HG03175 (cell line): ENCODE measurements around the gene HYLS1.

ENCODE experiments used
- ATAC-seq: cut with Tn5 transposase; IDR thresholded peaks from one replicate; pipeline ENCODE4 v1.9.1; 2021; ENCODE audit warnings: mild to moderate bottlenecking, moderate library complexity; ENCODE audit not compliant: unreplicated experiment

The HYLS1 gene

DNA sequence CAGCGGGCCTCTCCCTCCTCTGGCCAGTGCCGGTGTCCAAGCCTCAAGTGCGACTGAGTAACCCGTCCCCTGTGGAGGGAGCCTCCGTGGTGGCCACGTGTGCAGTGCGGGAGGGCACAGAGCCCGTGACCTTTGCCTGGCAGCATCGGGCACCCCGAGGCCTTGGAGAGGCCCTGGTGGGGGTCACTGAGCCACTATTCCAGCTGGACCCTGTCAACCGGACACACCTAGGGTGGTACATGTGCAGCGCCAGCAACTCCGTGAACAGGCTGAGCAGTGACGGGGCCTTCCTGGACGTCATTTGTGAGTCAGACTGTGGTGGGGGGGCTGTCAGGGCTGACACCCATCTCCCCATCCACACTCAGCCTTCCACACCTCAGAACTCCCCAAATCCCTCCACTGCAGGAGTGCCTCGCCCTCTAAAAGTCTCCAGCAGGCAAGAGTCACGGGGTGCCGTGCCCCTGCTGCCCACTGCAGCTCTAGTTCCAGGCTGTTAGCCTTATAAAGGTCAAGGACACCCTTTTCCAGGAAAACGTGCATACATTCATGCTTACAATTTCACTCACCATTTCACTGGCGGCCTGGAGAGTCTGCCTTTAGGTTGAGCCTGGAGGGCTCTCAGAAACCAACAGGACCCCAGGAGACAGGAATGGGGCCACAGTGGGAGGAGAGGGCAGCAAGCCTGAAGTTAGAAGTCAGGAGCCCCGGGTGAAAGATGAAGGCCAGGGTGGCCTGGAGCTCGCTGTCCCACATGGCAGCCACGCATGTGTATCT lies 61.0 kb downstream of the HYLS1 start:
- ATAC-seq: no peak

DNA sequence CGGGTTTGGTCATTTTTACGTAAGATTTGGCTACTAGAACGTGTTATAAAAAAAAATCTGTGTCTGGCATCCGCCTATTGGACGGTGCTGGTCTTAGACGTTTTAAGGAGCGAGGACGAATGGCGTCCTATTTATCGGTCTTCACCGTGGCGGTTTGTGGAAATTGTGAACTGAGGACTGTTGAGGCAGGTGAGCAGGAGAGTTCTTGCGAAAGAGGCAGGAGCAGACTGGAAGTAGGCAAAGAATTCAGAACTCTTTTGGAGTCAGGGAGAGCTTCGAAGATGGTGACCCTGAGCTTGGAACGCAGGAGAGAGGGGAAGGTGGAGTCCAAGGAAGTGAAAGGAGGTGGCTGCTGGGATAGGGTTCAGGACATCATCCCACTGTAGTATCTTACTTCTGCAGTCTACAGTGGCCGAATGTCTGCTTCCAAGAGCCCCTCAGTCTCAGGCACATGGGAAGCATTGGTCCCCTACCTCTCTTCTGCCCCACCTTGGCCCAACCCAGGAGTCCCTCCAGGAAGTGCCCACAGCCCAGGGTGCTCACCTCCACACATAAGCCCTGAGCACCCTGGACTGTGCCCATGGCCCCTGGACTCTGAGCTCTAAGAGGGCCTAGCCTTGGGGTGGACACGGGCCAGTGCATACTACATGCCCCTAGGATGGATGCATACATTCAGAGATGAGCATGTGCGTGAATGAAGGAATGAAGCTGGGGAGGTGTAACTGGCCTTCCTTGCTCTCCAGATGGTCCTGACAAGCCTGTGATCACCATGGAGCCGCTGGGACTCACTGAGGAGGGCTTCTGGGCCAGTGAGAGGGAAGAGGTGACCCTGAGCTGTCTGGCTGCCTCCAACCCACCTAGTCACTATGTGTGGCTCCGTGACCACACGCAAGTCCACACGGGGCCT lies 62.1 kb downstream of the HYLS1 start:
- no peak for ATAC-seq

DNA sequence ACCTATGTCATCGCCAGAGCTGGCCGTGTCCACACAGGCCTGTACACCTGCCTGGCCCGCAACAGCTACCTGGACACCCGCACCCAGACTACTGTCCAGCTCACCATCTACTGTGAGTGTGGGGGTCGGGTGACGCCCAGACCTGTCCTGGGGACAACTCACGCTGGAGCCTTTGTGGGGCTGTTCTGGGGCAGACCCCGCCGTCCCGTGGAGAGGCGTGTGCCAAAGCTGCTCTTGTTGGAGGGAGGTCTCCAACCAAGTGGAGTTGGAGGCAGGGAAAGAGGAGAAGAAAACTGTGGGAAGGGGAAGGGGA lies 62.7 kb downstream of the HYLS1 start:
- no peak for ATAC-seq
